Epithelial cell of esophagus (primary cell): Measurements from ENCODE around the gene PPFIBP1.
"Not testable (repeated sequence)": the region's sequence is repeated elsewhere in the genome, so short reads cannot be mapped to it uniquely, and the experiment has no call there.

Source experiments
- DNase-seq: peaks from one replicate; pipeline ENCODE4 v3.0.0; 2010; ENCODE audit warnings: low read depth
- H3K4me3 ChIP-seq: 2 replicates; pipeline ENCODE4 v1.5.1; 2011; ENCODE audit warnings: mild to moderate bottlenecking, low read length, control low read depth
- TF ChIP-seq, protein P1 (sequence below): IDR thresholded peaks from 2 replicates; pipeline ENCODE4 v1.5.1; 2011; ENCODE audit warnings: low read depth, mild to moderate bottlenecking, low read length, control low read depth, inconsistent platforms; ENCODE audit not compliant: insufficient read depth; ENCODE audit errors: missing control alignments

PPFIBP1 gene

DNA sequence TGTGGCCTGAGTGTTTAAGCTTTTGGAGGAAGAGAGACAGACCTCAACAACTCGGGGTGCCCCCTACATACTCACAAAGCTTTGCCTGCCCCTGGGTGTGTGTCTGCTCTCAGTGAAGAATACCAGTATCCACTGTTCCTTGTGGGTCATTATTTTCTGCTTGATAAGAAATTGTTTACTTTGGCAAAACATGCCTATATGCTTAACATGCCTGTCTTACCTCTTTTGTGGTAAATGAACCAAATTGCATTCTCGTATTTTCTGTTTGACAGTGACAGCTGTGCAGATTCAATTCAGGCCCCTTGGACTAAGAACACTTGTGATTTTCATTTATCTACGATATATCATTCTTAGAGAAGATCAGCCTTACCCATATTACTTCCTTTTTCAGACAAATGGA lies 121.7 kb downstream of the PPFIBP1 start:
- TF ChIP-seq, protein P1, sequence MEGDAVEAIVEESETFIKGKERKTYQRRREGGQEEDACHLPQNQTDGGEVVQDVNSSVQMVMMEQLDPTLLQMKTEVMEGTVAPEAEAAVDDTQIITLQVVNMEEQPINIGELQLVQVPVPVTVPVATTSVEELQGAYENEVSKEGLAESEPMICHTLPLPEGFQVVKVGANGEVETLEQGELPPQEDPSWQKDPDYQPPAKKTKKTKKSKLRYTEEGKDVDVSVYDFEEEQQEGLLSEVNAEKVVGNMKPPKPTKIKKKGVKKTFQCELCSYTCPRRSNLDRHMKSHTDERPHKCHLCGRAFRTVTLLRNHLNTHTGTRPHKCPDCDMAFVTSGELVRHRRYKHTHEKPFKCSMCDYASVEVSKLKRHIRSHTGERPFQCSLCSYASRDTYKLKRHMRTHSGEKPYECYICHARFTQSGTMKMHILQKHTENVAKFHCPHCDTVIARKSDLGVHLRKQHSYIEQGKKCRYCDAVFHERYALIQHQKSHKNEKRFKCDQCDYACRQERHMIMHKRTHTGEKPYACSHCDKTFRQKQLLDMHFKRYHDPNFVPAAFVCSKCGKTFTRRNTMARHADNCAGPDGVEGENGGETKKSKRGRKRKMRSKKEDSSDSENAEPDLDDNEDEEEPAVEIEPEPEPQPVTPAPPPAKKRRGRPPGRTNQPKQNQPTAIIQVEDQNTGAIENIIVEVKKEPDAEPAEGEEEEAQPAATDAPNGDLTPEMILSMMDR: no peak
- no peak for DNase-seq
- no peak overlapping the region for H3K4me3 ChIP-seq

DNA sequence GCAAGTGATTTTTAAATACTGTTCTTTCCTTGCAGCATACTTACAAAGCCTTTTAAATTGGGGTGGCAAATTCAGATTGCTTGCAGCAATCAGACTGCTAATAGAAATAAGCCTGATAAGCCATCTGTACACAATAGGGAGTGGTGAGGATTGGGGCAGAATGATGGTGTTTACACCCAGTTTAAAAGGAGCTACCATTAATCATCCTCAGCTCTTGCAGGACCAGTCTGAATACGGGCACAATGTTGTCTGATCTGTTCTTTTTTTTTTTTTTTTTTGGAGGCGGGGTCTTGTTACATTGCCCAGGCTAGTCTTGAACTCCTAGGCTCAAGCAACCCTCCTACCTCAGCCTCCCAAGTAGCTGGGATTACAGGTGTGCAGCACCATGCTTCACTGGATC lies 122.1 kb downstream of the PPFIBP1 start:
- TF ChIP-seq, protein P1: no peak

DNA sequence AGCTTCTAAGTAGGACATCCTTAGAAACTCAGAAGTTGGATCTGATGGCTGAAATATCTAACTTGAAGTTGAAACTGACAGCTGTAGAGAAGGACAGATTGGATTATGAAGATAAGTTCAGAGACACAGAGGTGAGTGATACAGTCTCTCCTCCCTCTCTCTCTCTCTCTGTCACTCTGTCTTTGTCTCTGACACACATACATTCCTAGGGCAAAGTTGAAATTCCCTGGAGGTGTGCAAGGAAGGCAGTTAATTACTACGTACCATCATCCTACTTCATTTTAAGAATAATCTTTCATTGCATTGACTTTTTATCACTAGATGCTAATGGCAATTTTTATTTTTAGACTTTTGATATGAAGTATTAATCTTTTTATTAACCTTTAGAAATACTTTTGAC lies 126.0 kb downstream of the PPFIBP1 start:
- DNase-seq: no peak
- H3K4me3 ChIP-seq: no peak overlapping the region
- TF ChIP-seq, protein P1: no peak

More for the DNA sequence above, 122.1 kb downstream of the PPFIBP1 start:
- no peak overlapping the region for H3K4me3 ChIP-seq
- peak; percentile 48 for DNase-seq

DNA sequence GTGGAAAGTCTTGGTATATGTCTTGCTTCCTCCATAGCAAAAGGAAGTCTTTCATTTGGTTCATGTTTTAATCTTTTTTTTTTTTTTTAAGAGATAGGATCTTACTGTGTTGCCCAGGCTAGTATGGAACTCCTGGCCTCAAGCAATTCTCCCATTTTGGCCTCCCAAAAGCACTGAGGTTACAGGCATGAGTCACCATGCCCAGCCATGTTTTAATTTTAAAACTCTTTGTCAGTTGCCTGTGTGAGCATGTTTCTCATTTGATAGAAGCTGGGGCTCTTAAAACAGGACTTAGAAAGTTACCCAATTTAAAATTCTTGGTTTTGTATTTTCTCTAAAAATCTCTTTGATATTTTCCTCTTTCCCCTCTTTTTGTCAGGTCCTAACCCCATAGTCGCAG lies 127.2 kb downstream of the PPFIBP1 start:
- no peak overlapping the region for H3K4me3 ChIP-seq
- TF ChIP-seq, protein P1: no peak
- peak; percentile 52 for DNase-seq

DNA sequence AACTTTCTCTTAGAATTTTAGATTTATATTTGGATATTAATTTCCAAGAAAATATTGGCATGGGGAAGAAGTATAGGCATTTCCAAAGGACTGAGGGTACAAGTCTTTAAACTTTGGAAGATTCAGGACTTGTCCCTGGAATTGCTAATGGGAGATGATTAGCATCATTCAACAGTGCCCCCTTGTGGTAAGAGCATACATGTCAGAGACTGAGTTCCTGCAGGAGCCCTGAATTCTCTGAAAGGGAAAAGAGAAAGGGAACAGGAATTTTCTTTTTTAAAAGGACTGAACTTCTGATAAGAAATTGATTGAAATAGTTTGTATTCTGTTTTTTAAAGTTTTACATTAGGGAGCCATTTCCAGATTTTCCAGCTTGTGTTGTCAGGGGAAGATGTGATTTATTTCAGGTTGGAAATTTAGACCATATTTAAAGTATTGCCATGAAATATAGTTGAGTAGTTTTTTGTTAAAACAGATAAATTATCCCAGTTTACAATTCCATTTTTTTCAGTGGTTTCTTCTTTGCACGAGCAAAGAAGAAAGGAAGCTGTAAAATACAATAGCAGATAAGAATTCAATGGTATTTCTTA lies 128.3 kb downstream of the PPFIBP1 start:
- peak; percentile 86 for DNase-seq
- TF ChIP-seq, protein P1: peak; percentile 87
- H3K4me3 ChIP-seq: no peak overlapping the region

DNA sequence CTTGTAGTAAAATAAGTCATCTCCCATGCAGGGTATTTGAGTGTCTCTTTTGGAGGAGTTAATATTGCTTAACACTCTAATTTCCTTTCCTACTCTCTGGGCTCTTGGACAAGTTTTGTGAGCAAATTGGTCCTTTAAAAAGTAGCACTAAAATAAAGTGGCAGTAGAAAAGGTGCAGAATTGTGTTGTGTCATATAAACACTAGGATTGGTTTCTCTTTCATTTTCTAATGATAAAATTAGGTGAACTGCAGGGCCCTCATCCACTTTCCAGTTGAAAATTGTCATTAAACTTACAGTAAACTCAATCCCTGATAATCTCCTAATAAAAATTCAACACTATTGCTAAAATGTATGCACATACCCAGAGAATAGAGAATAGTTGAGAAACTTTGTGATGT lies 129.7 kb downstream of the PPFIBP1 start:
- no peak for DNase-seq
- TF ChIP-seq, protein P1: no peak
- no peak overlapping the region for H3K4me3 ChIP-seq

DNA sequence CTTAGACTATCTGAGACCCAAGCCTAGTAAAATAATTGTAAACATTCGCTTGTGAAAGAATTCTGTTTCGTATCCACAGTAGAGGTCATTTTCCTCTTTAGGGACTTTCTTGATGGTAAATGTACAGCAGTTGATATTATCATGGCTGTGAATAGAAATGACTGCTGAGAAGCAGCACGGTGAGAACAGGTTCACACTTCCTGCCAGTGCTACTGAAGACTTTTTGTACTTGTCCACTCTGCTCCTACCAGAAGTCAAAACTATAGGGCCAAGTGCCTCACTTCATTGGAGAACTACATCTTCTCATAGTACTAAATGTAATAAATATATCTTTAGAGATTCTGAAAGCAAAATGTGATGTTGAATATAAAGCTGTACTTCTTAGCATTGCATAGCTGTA lies 131.5 kb downstream of the PPFIBP1 start:
- H3K4me3 ChIP-seq, DNase-seq: not testable (repeated sequence)
